Type B pancreatic cell (in vitro differentiated cells): ENCODE results near the gene PPFIBP2. TPM values are rescaled to one million over a fixed set of nuclear protein-coding genes. Genes with fewer than 3 reads are reported as not detected.

Source experiments
- DNase-seq: peaks from one replicate; pipeline ENCODE4 v3.0.0; 2021; ENCODE audit warnings: mixed read lengths; ENCODE audit not compliant: unreplicated experiment; ENCODE audit errors: extremely low spot score
- H3K27ac Mint-ChIP-seq: 2 replicates; pipeline ENCODE4 v1.8.0; 2021; ENCODE audit warnings: mild to moderate bottlenecking, mixed read lengths
- H3K27me3 Mint-ChIP-seq: 2 replicates; pipeline ENCODE4 v1.8.0; 2021; ENCODE audit warnings: mixed read lengths
- H3K36me3 Mint-ChIP-seq: 2 replicates; pipeline ENCODE4 v1.8.0; 2021; ENCODE audit warnings: mixed read lengths
- H3K4me1 Mint-ChIP-seq: one replicate; pipeline ENCODE4 v1.8.0; 2021; ENCODE audit warnings: mixed read lengths; ENCODE audit not compliant: unreplicated experiment
- H3K4me3 Mint-ChIP-seq: 2 replicates; pipeline ENCODE4 v1.8.0; 2021; ENCODE audit warnings: mild to moderate bottlenecking, mixed read lengths
- H3K9me3 Mint-ChIP-seq: 2 replicates; pipeline ENCODE4 v1.8.0; 2021; ENCODE audit warnings: mixed read lengths
- total RNA-seq: library from RNA; stranded (reverse); gene quantifications from 2 replicates; pipeline ENCODE4 v1.2.1, GENCODE V29; 2021; ENCODE audit warnings: low replicate concordance
- TF ChIP-seq, protein P1 (sequence below): fragments of 200-600 bp; sonication (generic); conservative IDR thresholded peaks from 2 replicates; pipeline ENCODE4 v1.5.0; 2021; ENCODE audit warnings: antibody characterized with exemption, mild to moderate bottlenecking

Gene PPFIBP2
- total RNA-seq, 1 donor from 2014 or later = 70.7 TPM

- Mint-ChIP-seq H3K27ac (no peak overlapping the region), H3K36me3 (peaks cover 24% of the 10 kb centered on the region), H3K9me3 (no peaks in the 10 kb centered on the region), H3K27me3 (no peaks in the 10 kb centered on the region), H3K4me3 (no peak overlapping the region), H3K4me1 (peaks cover 22% of the 10 kb centered on the region)
- TF ChIP-seq, protein P1, sequence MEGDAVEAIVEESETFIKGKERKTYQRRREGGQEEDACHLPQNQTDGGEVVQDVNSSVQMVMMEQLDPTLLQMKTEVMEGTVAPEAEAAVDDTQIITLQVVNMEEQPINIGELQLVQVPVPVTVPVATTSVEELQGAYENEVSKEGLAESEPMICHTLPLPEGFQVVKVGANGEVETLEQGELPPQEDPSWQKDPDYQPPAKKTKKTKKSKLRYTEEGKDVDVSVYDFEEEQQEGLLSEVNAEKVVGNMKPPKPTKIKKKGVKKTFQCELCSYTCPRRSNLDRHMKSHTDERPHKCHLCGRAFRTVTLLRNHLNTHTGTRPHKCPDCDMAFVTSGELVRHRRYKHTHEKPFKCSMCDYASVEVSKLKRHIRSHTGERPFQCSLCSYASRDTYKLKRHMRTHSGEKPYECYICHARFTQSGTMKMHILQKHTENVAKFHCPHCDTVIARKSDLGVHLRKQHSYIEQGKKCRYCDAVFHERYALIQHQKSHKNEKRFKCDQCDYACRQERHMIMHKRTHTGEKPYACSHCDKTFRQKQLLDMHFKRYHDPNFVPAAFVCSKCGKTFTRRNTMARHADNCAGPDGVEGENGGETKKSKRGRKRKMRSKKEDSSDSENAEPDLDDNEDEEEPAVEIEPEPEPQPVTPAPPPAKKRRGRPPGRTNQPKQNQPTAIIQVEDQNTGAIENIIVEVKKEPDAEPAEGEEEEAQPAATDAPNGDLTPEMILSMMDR = no peak
- DNase-seq = no peak
Measured at GRCh38 chr11:7664867-7665266, 151.1 kb downstream of the PPFIBP2 start.

DNA sequence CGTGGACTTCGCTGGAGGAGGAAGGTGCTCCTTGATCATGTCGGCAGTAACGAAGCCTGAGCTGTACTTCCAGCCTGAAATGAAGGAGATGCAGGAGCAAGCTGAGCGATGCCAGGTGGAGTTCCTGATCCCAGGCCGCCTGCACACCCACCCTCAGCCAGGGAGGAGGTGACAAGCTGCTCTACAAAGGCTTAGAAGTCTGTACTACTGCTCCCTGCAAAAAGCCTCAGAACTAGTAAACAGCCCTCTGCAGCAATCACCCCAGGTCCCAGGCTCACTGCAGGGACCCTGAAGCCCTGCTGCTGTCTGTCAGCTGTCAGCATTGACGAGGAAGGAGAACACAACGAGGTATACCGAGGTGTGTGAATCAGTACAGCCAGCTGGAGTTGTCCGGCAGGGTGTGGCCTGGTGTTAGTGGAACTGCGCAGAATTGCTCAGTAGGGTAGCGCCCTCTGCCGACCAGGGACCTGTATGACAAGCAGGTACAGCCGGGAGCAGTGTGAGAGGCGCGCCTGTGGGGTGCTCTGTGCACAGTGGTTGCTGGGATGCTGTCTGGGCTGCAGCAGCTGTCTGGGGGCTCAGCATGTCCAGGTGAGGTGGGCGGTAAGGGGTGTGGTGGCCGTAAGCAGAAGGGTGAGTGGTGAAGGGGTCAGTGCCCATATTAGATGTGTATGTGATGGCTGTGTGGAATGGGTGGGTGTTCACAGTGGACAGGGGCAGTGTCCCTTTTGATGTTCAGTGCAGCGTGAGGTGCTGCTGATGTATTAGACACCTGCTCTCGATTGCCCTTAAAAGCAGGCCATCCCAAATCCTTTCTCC lies 151.9 kb downstream of the PPFIBP2 start:
- H3K27ac Mint-ChIP-seq = peak overlapping the region; percentile 57
- peak; percentile 85 for DNase-seq

GRCh38 chr11:7666292-7666866 lies 152.6 kb downstream of the PPFIBP2 start:
- Mint-ChIP-seq H3K9me3 (no peaks in the 10 kb centered on the region), H3K4me1 (peaks cover 31% of the 10 kb centered on the region), H3K4me3 (no peak overlapping the region), H3K36me3 (peaks cover 24% of the 10 kb centered on the region), H3K27me3 (no peaks in the 10 kb centered on the region), H3K27ac (peak overlapping the region; percentile 57)
- TF ChIP-seq, protein P1 = no peak
- no peak for DNase-seq

More for the DNA sequence above, 151.9 kb downstream of the PPFIBP2 start:
- no peaks in the 10 kb centered on the region for H3K9me3 Mint-ChIP-seq
- H3K4me1 Mint-ChIP-seq = peaks cover 26% of the 10 kb centered on the region
- no peaks in the 10 kb centered on the region for H3K27me3 Mint-ChIP-seq
- H3K4me3 Mint-ChIP-seq = peak overlapping the region; percentile 49
- TF ChIP-seq, protein P1 = peak; percentile 89
- H3K36me3 Mint-ChIP-seq = peaks cover 24% of the 10 kb centered on the region

- DNase-seq = no peak
- Mint-ChIP-seq H3K4me3 (no peak overlapping the region), H3K9me3 (no peaks in the 10 kb centered on the region), H3K27ac (no peak overlapping the region), H3K27me3 (no peaks in the 10 kb centered on the region), H3K4me1 (peaks cover 42% of the 10 kb centered on the region), H3K36me3 (peaks cover 24% of the 10 kb centered on the region)
- TF ChIP-seq, protein P1 = no peak
Measured at GRCh38 chr11:7667460-7667859, 153.7 kb downstream of the PPFIBP2 start.

- H3K4me1 Mint-ChIP-seq = peaks cover 46% of the 10 kb centered on the region
- DNase-seq = no peak
- no peak overlapping the region for H3K4me3 Mint-ChIP-seq
- H3K9me3 Mint-ChIP-seq = no peaks in the 10 kb centered on the region
- H3K27ac Mint-ChIP-seq = peak overlapping the region; percentile 53
- TF ChIP-seq, protein P1 = no peak
- H3K27me3 Mint-ChIP-seq = no peaks in the 10 kb centered on the region
- H3K36me3 Mint-ChIP-seq = peaks cover 24% of the 10 kb centered on the region
Measured at GRCh38 chr11:7668464-7668863, 154.7 kb downstream of the PPFIBP2 start.
